Suprapubic skin (tissue), 4 donors: ENCODE results near the gene PEX3. TPM values are rescaled to one million over a fixed set of nuclear protein-coding genes. Genes with fewer than 3 reads are reported as not detected.

Source experiments
- DNase-seq, 2 donors: peaks; one replicate each; pipeline ENCODE4 v3.0.0-alpha.2; 2019; ENCODE audit warnings: low spot score in 2 of 2
- H3K27ac ChIP-seq: fragments of 200-600 bp; sonication (generic); one replicate; pipeline ENCODE4 v1.5.1; 2019
- H3K27me3 ChIP-seq: fragments of 200-600 bp; sonication (generic); one replicate; pipeline ENCODE4 v1.5.1; 2019
- H3K36me3 ChIP-seq: fragments of 200-600 bp; sonication (generic); one replicate; pipeline ENCODE4 v1.5.1; 2019
- H3K4me1 ChIP-seq: fragments of 200-600 bp; sonication (generic); one replicate; pipeline ENCODE4 v1.5.1; 2019
- H3K4me3 ChIP-seq: fragments of 200-600 bp; sonication (generic); one replicate; pipeline ENCODE4 v1.5.1; 2019; ENCODE audit warnings: mild to moderate bottlenecking
- H3K9me3 ChIP-seq: fragments of 200-600 bp; sonication (generic); one replicate; pipeline ENCODE4 v1.5.1; 2019
- CTCF ChIP-seq, 2 donors: fragments of 200-600 bp in 1 of 2; fragments of 450-650 bp in 1 of 2; sonication (generic) in 1 of 2; IDR thresholded peaks; one replicate each; pipeline ENCODE4 v1.5.1; 2016 to 2019; ENCODE audit warnings: antibody characterized with exemption in 2 of 2, mild to moderate bottlenecking in 1 of 2, moderate library complexity in 1 of 2
- EP300 ChIP-seq: sonication (generic); formaldehyde crosslinking; IDR thresholded peaks from one replicate; pipeline ENCODE4 v1.6.1; 2017; ENCODE audit warnings: antibody characterized with exemption
- POLR2A ChIP-seq, 2 donors: fragments of 450-650 bp; IDR thresholded peaks; one replicate each; pipeline ENCODE4 v1.6.1; 2017; ENCODE audit warnings: antibody characterized with exemption in 2 of 2, mild to moderate bottlenecking in 2 of 2, moderate library complexity in 2 of 2
- POLR2AphosphoS5 ChIP-seq, 3 donors: sonication (generic); formaldehyde crosslinking; IDR thresholded peaks; one replicate each; pipeline ENCODE4 v1.6.1; 2017; ENCODE audit warnings: antibody characterized with exemption in 3 of 3
- WGBS: methylation state at CpG from one replicate; pipeline ENCODE4 v1.1.5; 2018; 5-methylcytosine and 5-hydroxymethylcytosine counted together
- total RNA-seq, 4 donors: library from RNA; depleted of rRNA; stranded (reverse); fragments of >200 nt; gene quantifications; one replicate each; pipeline ENCODE4 v1.1.0, GENCODE V29; 2016

Gene PEX3
- total RNA-seq, 4 donors from 2014 or later: 22.3 to 29.0 (median 24.2) TPM

GRCh38 chr6:143540192-143540591 is 89.6 kb downstream of the PEX3 start:
- no peak for DNase-seq
- Histone ChIP-seq H3K36me3 (no peaks in the 10 kb centered on the region), H3K4me3 (no peak overlapping the region), H3K4me1 (peaks cover 11% of the 10 kb centered on the region), H3K27ac (no peak overlapping the region), H3K9me3 (no peaks in the 10 kb centered on the region), H3K27me3 (no peaks in the 10 kb centered on the region)
- WGBS: 73% methylated on average over 3 of the region's 3 CpGs
- no peak for TF ChIP-seq POLR2AphosphoS5 (IDR thresholded peaks at IDR 0.05)
- no peak for TF ChIP-seq POLR2A (IDR thresholded peaks at IDR 0.05)
- no peak for TF ChIP-seq EP300
- TF ChIP-seq CTCF (IDR thresholded peaks at IDR 0.05): no peak

Other genes starting within 250 kb of the PEX3 start
- gene ADAT2, start 110 bp upstream of the PEX3 start, total RNA-seq: 10 to 100 TPM in 1 of 4 donors, 1 to 10 TPM in 3; 7.2 to 13.7 (median 8.1) TPM
- 10 to 100 TPM in 2 of 4 donors, 1 to 10 TPM in 2; 4.7 to 15.5 (median 10.8) TPM for gene FUCA2, start 60.9 kb downstream of the PEX3 start, total RNA-seq
- 10 to 100 TPM; 11.9 to 31.5 (median 20.9) TPM for gene PHACTR2, start 227.2 kb downstream of the PEX3 start, total RNA-seq